Uterus (tissue), 2 donors: Measurements from ENCODE around the gene TMEM30A.

Experiments used
- POLR2A ChIP-seq, 2 donors: fragments of 450-650 bp; IDR thresholded peaks; one replicate each; pipeline ENCODE4 v1.6.1; 2016; ENCODE audit warnings: antibody characterized with exemption in 2 of 2, mild to moderate bottlenecking in 1 of 2, moderate library complexity in 1 of 2
- TF ChIP-seq, protein P1 (sequence below), 4 experiments: fragments of 200-600 bp in 2 of 4; fragments of 450-650 bp in 2 of 4; sonication (generic) in 2 of 4; IDR thresholded peaks; one replicate each; pipeline ENCODE4 v1.5.1; 2016 to 2019; ENCODE audit warnings: antibody characterized with exemption in 4 of 4, mild to moderate bottlenecking in 2 of 4, moderate library complexity in 1 of 4

DNA sequence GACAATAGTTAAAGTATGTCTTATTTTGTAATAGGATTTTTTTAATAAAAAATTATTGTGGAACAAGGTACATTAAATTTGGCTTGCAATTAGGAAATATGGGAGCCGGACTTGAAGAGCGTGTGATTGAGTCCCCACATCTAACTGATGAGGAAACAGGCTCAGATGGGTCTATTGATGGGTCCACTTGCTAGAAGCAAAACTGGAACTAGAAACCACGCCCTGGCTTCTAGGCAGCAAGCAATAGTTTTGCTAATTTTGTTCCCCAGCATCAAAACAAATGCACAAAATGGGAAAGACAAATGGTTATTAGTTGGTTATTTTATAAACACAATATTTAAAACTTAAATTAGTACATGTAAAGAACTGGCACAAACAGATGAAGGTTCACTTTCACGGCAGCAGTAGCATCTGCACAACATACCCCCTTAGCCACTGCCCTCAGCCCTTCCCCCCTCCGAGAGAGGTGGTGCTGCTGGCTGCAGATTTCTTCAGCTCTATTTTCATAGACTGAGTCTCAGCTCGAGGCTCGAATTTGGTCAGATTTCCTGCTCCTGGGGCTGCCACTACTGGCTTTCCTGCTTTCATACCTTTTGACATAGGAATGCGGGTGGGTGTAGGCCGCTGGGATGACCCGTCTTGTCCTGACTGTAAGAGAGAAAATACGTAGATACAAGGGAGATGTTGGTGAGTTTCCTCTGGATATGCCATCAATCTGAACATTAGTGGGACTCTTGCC, 23.8 kb upstream of the TMEM30A start:
- TF ChIP-seq, protein P1, sequence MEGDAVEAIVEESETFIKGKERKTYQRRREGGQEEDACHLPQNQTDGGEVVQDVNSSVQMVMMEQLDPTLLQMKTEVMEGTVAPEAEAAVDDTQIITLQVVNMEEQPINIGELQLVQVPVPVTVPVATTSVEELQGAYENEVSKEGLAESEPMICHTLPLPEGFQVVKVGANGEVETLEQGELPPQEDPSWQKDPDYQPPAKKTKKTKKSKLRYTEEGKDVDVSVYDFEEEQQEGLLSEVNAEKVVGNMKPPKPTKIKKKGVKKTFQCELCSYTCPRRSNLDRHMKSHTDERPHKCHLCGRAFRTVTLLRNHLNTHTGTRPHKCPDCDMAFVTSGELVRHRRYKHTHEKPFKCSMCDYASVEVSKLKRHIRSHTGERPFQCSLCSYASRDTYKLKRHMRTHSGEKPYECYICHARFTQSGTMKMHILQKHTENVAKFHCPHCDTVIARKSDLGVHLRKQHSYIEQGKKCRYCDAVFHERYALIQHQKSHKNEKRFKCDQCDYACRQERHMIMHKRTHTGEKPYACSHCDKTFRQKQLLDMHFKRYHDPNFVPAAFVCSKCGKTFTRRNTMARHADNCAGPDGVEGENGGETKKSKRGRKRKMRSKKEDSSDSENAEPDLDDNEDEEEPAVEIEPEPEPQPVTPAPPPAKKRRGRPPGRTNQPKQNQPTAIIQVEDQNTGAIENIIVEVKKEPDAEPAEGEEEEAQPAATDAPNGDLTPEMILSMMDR (IDR thresholded peaks at IDR 0.05), result no peak
- TF ChIP-seq POLR2A (IDR thresholded peaks at IDR 0.05), result no peak
